ENCODE measurements around the gene WAC. TPM values are rescaled to one million over a fixed set of nuclear protein-coding genes. Genes with fewer than 3 reads are reported as not detected.
"Not testable (repeated sequence)": the region's sequence is repeated elsewhere in the genome, so short reads cannot be mapped to it uniquely, and the experiment has no call there.

The WAC gene
- total and polyA plus RNA-seq, 8 donors, result 22.8 to 182 (median 92.5) TPM

- H3K9me3 ChIP-seq, result peaks cover 0 to 6% (median 0%) of the 10 kb centered on the region in 4 donors
Measured at GRCh38 chr10:28652703-28653102, 119.8 kb downstream of the WAC start.

GRCh38 chr10:28658824-28659223 is 125.9 kb downstream of the WAC start:
- H3K36me3 ChIP-seq; H3K9me3 ChIP-seq; DNase-seq; intact Hi-C loops (cut with DNase I; ENCODE audit: low total_unique reads); H3K4me3 ChIP-seq; H3K4me1 ChIP-seq; H3K27ac ChIP-seq; H3K27me3 ChIP-seq: not testable (repeated sequence)
- WGBS, 5 donors, result 77 to 85% (median 79%) methylated on average over 7 of the region's 7 CpGs

More at GRCh38 chr10:28652703-28653102, 119.8 kb downstream of the WAC start:
- WGBS, 5 donors, result 90 to 94% (median 92%) methylated on average over 5 of the region's 5 CpGs
- peaks cover 0 to 11% (median 0%) of the 10 kb centered on the region in 3 donors for H3K27me3 ChIP-seq
- no peaks in the 10 kb centered on the region for H3K36me3 ChIP-seq
- no peak overlapping the region for H3K27ac ChIP-seq
- DNase-seq, result no peak
- intact Hi-C loops (cut with DNase I; ENCODE audit: low total_unique reads), result no loop called here
- no peak overlapping the region for H3K4me3 ChIP-seq
- no peaks in the 10 kb centered on the region for H3K4me1 ChIP-seq
- TF ChIP-seq POLR2AphosphoS5 (IDR thresholded peaks at IDR 0.05), result no peak
- TF ChIP-seq CTCF (IDR thresholded peaks at IDR 0.05), result no peak
- TF ChIP-seq POLR2A (IDR thresholded peaks at IDR 0.05), result no peak
- no peak for TF ChIP-seq EP300 (IDR thresholded peaks at IDR 0.05)

GRCh38 chr10:28661035-28661434 is 128.1 kb downstream of the WAC start:
- H3K4me1 ChIP-seq, result peaks cover 0 to 7% (median 3%) of the 10 kb centered on the region in 4 donors
- H3K4me3 ChIP-seq, result no peak overlapping the region
- no peak for TF ChIP-seq CTCF (IDR thresholded peaks at IDR 0.05)
- no peak for TF ChIP-seq POLR2AphosphoS5 (IDR thresholded peaks at IDR 0.05)
- no peak for TF ChIP-seq EP300 (IDR thresholded peaks at IDR 0.05)
- TF ChIP-seq POLR2A (IDR thresholded peaks at IDR 0.05), result no peak
- no peaks in the 10 kb centered on the region for H3K36me3 ChIP-seq
- 38 to 49% (median 45%) methylated on average over 3 of the region's 3 CpGs for WGBS, 5 donors
- H3K27me3 ChIP-seq, result peaks cover 0 to 22% (median 0%) of the 10 kb centered on the region in 3 donors
- intact Hi-C loops (cut with DNase I; ENCODE audit: low total_unique reads), result loop anchor here (5.0 kb wide), 2 partner anchors 331 to 641 kb away; no protein-coding TSS in a partner anchor
- H3K27ac ChIP-seq, result no peak overlapping the region
- no peak for DNase-seq
- no peaks in the 10 kb centered on the region for H3K9me3 ChIP-seq

- no peak overlapping the region for H3K4me3 ChIP-seq
- no peak overlapping the region for H3K27ac ChIP-seq
- DNase-seq, result peak; percentile 77 to 94
- H3K9me3 ChIP-seq, result no peaks in the 10 kb centered on the region
- H3K36me3 ChIP-seq, result no peaks in the 10 kb centered on the region
- H3K4me1 ChIP-seq, result peaks cover 4 to 16% (median 11%) of the 10 kb centered on the region in 4 donors
- TF ChIP-seq CTCF (IDR thresholded peaks at IDR 0.05) (peak in 5 of 7 experiments; percentile 83 to 95 (median 92)), POLR2AphosphoS5 (IDR thresholded peaks at IDR 0.05) (peak in 1 of 3 donors; percentile 17), EP300 (IDR thresholded peaks at IDR 0.05) (no peak)
- WGBS, 5 donors, result 5 to 10% (median 7%) methylated on average over 9 of the region's 9 CpGs
- intact Hi-C loops (cut with DNase I; ENCODE audit: low total_unique reads), result loop anchor here (5.0 kb wide), 2 partner anchors 329 to 639 kb away; no protein-coding TSS in a partner anchor
- peaks cover 0 to 45% (median 15%) of the 10 kb centered on the region in 3 donors for H3K27me3 ChIP-seq
Measured at GRCh38 chr10:28663576-28664368, 130.9 kb downstream of the WAC start.

GRCh38 chr10:28664369-28664740 is 131.4 kb downstream of the WAC start:
- Histone ChIP-seq H3K36me3 (no peaks in the 10 kb centered on the region), H3K4me1 (peaks cover 6 to 22% (median 16%) of the 10 kb centered on the region in 4 donors), H3K4me3 (no peak overlapping the region), H3K27me3 (peaks cover 0 to 51% (median 20%) of the 10 kb centered on the region in 3 donors), H3K27ac (no peak overlapping the region), H3K9me3 (no peaks in the 10 kb centered on the region)
- intact Hi-C loops (cut with DNase I; ENCODE audit: low total_unique reads), result loop anchor here (5.0 kb wide), 2 partner anchors 328 to 638 kb away; no protein-coding TSS in a partner anchor
- WGBS, 5 donors, result 36 to 51% (median 45%) methylated on average over 6 of the region's 6 CpGs
- TF ChIP-seq POLR2A (IDR thresholded peaks at IDR 0.05) (no peak), POLR2AphosphoS5 (IDR thresholded peaks at IDR 0.05) (no peak), EP300 (IDR thresholded peaks at IDR 0.05) (no peak), CTCF (IDR thresholded peaks at IDR 0.05) (no peak)
- DNase-seq, result no peak

Data from stomach (tissue), 9 donors.